HL-60 (cell line): ENCODE data around the gene MEMO1.
"Not testable (repeated sequence)": the region's sequence is repeated elsewhere in the genome, so short reads cannot be mapped to it uniquely, and the experiment has no call there.

Source experiments
- DNase-seq, 2 experiments: peaks; one replicate each; pipeline ENCODE4 v3.0.0-alpha.2; 2010 to 2020; ENCODE audit warnings: low read depth in 1 of 2, low spot score in 1 of 2
- H3K27ac ChIP-seq: fragments of 250-450 bp; sonication (Bioruptor Pico); replicated peaks from 2 replicates; pipeline ENCODE4 v1.5.1; 2020; ENCODE audit warnings: mild to moderate bottlenecking, moderate library complexity
- H3K27me3 ChIP-seq: fragments of 250-450 bp; sonication (Bioruptor Pico); 2 replicates; pipeline ENCODE4 v1.5.1; 2021; ENCODE audit warnings: mild to moderate bottlenecking, moderate library complexity; ENCODE audit not compliant: insufficient read depth, poor library complexity, severe bottlenecking
- H3K4me3 ChIP-seq: replicated peaks from 2 replicates; pipeline ENCODE4 v1.5.1; 2011; ENCODE audit warnings: mild to moderate bottlenecking, control low read depth, low read length; ENCODE audit not compliant: insufficient read depth
- GABPA ChIP-seq: IDR thresholded peaks from 2 replicates; pipeline ENCODE4 v1.6.1; 2012; ENCODE audit warnings: low read depth
- POLR2AphosphoS5 ChIP-seq: IDR thresholded peaks from 2 replicates; pipeline ENCODE4 v1.6.1; 2012; ENCODE audit warnings: low read depth
- SPI1 ChIP-seq: IDR thresholded peaks from 2 replicates; pipeline ENCODE4 v1.6.1; 2012; ENCODE audit warnings: low read depth, mild to moderate bottlenecking, borderline replicate concordance
- TF ChIP-seq, protein P1 (sequence below): IDR thresholded peaks from 2 replicates; pipeline ENCODE4 v1.6.1; 2012; ENCODE audit warnings: low read depth; ENCODE audit not compliant: insufficient replicate concordance
- TF ChIP-seq, protein P2 (sequence below): IDR thresholded peaks from one replicate; pipeline ENCODE4 v1.5.1; 2011; ENCODE audit warnings: low read length, control low read depth, inconsistent platforms; ENCODE audit not compliant: insufficient read depth

The MEMO1 gene

DNA sequence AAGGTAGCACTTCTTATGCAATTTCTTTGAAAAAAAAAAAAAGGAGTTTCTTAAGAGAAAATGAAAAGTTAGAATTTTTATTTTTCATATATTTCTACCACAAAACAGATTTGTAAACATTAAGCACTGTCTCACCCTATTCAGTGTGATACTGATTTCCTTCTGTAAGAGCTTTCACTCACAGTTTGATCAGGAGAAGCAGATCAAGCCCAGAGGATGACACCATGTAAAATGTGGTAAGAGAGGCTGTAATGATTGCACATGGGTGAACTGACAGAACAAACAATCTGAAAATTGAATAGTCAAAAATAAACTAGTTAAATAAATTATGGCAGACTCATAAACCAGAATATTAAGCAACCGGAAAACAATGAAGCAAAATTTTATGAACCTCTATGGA, 54.5 kb downstream of the MEMO1 start:
- DNase-seq, result no peak

DNA sequence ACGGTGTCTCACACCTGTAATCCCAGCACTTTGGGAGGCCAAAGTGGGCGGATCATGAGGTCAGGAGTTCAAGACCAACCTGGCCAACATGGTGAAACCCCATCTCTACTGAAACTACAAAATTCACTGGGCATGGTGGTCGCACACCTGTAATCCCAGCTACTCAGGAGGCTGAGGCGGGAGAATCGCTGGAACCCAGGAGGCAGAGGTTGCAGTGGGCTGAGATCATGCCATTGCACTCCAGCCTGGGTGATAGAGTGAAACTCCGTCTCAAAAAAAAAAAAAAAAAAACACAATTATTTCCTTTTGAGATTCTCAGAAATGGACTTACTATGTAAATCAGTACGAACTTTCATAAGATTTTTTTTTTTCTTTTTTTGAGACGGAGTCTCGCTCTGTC, 57.7 kb downstream of the MEMO1 start:
- H3K27ac ChIP-seq, H3K27me3 ChIP-seq, H3K4me3 ChIP-seq, DNase-seq: not testable (repeated sequence)

More for the DNA sequence above, 54.5 kb downstream of the MEMO1 start:
- H3K4me3 ChIP-seq, result no peak overlapping the region
- TF ChIP-seq SPI1 (no peak), POLR2AphosphoS5 (no peak), GABPA (no peak)
- TF ChIP-seq, protein P1, sequence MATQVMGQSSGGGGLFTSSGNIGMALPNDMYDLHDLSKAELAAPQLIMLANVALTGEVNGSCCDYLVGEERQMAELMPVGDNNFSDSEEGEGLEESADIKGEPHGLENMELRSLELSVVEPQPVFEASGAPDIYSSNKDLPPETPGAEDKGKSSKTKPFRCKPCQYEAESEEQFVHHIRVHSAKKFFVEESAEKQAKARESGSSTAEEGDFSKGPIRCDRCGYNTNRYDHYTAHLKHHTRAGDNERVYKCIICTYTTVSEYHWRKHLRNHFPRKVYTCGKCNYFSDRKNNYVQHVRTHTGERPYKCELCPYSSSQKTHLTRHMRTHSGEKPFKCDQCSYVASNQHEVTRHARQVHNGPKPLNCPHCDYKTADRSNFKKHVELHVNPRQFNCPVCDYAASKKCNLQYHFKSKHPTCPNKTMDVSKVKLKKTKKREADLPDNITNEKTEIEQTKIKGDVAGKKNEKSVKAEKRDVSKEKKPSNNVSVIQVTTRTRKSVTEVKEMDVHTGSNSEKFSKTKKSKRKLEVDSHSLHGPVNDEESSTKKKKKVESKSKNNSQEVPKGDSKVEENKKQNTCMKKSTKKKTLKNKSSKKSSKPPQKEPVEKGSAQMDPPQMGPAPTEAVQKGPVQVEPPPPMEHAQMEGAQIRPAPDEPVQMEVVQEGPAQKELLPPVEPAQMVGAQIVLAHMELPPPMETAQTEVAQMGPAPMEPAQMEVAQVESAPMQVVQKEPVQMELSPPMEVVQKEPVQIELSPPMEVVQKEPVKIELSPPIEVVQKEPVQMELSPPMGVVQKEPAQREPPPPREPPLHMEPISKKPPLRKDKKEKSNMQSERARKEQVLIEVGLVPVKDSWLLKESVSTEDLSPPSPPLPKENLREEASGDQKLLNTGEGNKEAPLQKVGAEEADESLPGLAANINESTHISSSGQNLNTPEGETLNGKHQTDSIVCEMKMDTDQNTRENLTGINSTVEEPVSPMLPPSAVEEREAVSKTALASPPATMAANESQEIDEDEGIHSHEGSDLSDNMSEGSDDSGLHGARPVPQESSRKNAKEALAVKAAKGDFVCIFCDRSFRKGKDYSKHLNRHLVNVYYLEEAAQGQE, result no peak
- TF ChIP-seq, protein P2, sequence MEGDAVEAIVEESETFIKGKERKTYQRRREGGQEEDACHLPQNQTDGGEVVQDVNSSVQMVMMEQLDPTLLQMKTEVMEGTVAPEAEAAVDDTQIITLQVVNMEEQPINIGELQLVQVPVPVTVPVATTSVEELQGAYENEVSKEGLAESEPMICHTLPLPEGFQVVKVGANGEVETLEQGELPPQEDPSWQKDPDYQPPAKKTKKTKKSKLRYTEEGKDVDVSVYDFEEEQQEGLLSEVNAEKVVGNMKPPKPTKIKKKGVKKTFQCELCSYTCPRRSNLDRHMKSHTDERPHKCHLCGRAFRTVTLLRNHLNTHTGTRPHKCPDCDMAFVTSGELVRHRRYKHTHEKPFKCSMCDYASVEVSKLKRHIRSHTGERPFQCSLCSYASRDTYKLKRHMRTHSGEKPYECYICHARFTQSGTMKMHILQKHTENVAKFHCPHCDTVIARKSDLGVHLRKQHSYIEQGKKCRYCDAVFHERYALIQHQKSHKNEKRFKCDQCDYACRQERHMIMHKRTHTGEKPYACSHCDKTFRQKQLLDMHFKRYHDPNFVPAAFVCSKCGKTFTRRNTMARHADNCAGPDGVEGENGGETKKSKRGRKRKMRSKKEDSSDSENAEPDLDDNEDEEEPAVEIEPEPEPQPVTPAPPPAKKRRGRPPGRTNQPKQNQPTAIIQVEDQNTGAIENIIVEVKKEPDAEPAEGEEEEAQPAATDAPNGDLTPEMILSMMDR, result no peak
- no peaks in the 10 kb centered on the region for H3K27me3 ChIP-seq
- no peak overlapping the region for H3K27ac ChIP-seq

DNA sequence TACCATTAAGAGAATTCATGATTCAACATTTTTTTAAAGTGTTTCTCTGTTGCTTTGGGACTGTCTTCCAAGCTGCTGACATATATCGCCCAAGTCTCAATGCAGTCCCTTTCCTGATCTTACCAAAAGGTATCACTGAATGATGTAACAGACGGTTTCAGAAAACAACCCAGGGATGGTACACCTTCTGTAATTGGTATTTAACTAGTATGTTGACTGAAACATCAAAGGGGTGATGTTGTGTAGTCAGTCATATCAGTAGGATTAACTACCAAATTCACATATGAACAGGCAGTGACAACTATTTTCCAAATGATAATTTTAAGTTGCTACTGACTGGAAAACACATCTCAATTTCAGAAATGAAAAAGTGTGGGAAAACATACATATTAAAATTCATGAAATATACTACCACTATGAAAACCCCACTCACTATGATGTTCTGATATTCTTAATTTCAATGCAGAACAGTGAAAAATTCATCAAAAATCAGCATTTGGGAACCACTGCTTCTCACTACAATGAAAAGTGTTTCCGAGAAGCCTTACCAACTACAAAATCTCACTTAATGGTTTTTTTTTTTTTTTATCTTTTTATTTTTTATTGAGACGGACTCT, 59.8 kb downstream of the MEMO1 start:
- no peaks in the 10 kb centered on the region for H3K27me3 ChIP-seq
- no peak overlapping the region for H3K27ac ChIP-seq
- H3K4me3 ChIP-seq, result no peak overlapping the region
- TF ChIP-seq, protein P1, result no peak
- TF ChIP-seq SPI1, result no peak
- no peak for TF ChIP-seq POLR2AphosphoS5
- TF ChIP-seq GABPA, result no peak
- TF ChIP-seq, protein P2, result no peak
- DNase-seq, result no peak

DNA sequence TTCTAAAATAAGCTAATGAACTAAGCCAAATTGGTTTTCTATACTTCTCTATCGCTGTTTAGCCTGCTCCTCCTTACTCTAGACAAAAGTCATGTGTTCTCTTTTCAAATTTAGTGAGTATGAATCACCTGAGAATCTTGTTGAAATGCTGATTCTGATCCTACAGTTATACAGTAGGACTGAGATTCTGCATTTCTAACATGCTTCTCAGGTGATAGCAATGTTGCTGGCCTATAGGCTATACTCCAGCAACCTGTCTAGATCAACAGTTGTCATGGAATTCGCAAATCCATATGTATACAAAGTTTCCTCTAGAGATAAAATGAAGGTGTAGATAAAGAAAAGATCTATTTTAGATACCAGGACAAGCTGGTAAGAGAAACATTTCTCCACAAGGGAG, 62.9 kb downstream of the MEMO1 start:
- no peak overlapping the region for H3K4me3 ChIP-seq
- DNase-seq, result no peak
- no peak overlapping the region for H3K27ac ChIP-seq
- H3K27me3 ChIP-seq, result no peaks in the 10 kb centered on the region
- TF ChIP-seq, protein P2, result no peak
- TF ChIP-seq POLR2AphosphoS5 (no peak), GABPA (no peak), SPI1 (no peak)
- TF ChIP-seq, protein P1, result no peak
